GDM1 (cell line): Measurements from ENCODE around the gene TNFRSF8.
"Not testable (repeated sequence)": the region's sequence is repeated elsewhere in the genome, so short reads cannot be mapped to it uniquely, and the experiment has no call there.

ENCODE experiments used
- DNase-seq: peaks from one replicate; lab custom pipeline; 2025; lab: John Stamatoyannopoulos, UW

The TNFRSF8 gene

DNA sequence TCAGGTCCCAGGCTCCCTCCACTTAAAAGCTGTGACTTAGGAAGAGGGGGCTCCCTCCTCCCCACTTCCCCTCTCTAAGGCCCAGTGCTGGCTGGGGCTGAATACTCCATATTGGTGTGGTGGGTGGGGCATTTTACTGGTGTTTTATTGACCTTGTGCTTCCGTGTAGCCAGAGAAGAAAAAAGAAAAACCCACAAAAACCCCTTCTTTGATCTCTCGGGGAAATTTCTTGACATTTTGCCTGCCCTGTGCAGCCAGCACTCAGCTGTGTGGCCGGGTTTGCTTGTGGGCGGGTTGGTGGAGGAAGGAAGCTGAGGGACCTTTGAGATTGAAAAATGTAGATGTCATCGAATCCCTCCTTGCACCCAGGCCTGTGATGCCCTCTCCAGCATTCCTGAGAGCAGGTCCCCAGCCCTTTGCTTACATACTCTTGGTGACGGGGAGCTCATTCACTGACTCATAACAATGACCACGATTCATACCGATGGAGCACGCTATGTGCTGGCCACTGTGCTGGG, 24.8 kb downstream of the TNFRSF8 start:
- DNase-seq: peak; percentile 45

DNA sequence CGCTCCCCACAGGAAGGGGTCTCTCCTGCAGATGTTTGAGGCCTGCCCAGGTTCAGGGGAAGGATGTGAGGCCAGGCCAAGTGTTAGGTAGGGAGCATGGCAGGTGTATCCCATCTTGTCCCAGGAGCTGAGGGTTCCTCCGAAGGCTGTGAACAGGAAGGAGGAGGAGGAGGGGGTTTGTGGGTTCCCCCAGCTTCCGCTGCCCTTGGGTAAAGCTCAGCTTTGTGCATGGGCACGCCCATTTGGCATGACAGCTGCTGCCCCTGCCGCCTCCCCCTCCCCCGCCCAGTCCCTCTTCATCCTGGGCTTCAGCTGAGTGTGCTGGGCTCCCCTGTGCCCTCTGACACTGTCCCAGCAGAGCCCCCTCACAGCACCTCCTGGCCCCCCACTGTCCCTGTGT, 25.5 kb downstream of the TNFRSF8 start:
- DNase-seq: peak; percentile 19

DNA sequence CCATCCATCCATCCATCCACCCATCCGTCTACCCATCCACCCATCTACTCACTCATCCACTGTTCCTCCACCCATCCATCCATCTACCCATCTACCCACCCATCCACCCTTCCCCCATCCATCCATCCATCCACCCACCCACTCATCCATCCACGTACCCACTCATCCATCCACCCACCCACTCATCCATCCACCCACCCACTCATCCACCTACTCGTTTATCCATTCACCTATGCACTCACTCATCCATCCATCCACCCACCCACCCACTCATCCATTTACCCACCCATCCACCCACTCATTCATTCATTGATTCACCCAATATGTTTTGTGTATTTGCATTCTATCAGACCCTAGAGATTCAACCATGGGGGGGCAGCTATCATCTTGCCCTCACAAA, 27.2 kb downstream of the TNFRSF8 start:
- DNase-seq: no peak

DNA sequence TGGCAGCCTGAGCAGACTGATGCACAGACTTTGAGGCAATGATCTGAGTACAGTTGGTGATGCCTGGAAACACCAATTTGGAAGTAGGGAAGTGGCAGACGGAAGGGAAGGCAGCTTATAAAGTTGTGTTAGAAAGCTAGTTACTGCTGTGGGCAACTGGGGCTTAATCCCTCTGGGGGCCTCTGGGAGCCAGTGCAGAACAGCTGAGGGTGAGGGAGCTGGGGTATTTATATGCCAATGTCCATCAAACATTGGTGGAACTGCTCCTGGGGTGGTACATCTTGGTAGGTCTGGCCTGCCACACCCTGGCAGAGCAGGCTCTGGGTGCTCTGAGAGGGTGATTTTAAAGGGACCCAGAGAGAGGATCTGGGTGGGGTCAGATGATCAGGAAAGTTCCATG, 28.1 kb downstream of the TNFRSF8 start:
- no peak for DNase-seq

DNA sequence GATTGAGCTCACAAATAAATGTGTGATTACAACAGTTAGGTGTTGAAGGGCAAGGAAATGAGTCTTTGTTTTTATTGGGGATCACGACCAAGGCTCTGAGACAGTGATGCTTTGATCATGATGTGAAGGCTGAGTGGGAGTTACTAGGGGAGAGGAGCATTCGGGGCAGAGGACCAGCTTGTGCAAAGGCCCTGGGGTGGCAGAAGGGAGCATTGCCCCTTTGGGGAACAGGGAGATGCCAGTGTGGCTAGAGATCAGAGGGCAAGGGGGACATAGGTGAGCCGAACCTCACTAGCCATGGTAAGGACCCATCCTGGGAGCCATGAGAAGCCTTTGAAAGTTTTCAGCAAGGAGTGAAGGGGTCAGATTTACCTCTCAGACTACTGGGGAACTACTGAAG, 31.1 kb downstream of the TNFRSF8 start:
- DNase-seq: no peak

DNA sequence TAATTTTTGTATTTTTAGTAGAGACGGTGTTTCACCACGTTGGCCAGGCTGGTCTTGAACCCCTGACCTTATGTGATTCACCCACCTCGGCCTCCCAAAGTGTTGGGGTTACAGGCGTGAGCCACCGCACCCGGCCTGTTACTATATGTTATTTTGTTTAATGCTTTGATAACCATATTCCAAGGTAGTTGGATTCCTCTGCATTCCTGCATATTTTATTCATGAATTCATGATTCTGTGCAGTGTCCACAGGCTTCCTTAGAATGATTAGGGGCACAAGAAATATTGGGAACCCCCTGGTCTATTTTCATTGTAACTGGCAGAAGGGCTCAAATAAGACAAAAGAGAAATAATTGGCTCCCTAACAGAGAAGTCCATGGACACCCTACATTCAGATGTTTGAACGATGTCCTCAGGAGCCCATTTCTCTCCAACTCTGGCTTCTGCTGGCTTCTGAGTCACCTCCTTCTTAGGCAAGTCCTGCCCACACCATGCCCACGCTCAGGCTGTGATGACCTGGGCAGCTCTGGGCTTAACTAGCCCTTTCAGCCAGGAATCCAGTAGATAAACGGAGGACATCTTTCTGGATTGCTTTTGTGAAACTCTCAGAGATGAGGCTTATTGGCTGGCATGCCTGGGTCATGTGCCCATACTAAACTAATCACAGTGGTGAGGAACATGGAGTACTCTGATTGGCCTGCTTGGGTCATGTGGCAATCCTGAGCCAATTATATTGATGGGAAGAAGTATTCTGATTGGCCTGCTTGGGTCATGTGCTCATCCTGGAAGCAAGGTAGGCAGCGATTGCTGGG, 32.6 kb downstream of the TNFRSF8 start:
- no peak for DNase-seq

DNA sequence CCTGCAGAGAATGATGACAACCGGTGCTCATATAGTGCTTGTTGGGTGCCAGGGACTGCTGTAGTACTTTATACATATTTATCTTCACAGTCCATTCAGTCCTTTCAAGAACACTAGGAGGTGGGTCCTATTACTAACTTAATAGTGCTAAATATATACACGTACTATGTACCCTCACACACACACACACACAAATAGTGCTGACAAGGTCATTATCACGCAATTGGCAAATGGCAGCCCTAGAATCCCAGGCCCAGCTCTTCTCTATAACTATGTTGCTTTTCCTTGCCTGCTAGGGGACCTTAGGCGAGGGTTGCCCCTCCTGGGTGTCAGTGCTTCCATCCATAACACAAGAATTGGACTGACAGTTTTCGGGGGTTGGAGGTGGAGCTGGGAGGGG, 33.5 kb downstream of the TNFRSF8 start:
- no peak for DNase-seq

DNA sequence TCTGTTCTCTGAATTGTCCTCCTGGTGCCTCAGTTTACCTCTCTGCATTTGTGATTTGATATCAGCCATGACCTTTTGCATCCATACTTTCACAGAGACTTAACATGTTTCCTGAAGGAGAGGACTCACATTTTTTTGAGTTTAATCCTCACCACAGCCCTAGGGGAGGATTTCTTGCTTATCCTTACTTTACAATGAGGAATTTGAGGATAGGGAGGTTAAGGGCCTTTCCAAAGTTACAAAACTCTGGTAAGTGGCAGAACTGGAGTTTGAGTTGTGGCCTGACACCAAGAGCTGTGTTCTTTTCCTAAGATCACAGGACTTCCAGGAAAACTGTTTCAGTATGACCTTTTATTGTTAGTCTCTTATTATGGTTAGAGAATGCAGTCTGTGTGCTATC, 34.2 kb downstream of the TNFRSF8 start:
- no peak for DNase-seq

DNA sequence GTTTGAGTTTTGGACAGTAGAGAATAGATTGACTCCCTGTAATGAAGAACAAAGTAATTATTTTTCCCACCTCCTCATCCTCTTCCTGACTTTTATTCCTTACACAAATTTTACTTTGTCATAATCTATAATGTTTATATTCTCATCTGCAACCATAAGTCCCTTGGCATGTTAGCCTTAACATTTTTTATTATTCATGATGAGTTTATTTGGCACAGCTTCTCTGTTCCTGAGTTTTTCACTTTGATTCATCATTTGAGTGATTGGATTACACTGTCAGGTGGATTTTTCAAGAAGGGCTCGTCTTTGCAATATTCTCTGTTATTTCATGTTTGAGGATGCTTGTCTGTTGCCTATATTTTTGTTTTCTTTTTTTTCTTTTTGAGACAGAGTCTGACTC, 35.7 kb downstream of the TNFRSF8 start:
- no peak for DNase-seq

DNA sequence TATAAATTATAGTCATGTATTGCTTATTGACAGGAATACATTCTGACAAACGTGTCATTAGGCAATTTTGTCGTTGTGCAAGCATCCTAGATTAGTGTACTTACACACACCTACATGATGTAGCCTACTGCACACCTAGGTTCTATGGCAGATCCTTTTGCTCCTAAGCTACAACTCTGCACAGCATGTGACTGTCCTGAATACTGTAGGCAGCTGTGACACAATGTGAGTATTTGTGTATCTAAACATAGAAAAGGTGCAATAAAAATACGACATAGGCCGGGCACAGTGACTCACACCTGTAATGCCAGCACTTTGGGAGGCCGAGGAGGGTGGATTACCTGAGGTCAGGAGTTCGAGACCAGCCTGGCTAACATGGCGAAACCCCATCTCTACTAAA, 36.5 kb downstream of the TNFRSF8 start:
- no peak for DNase-seq

DNA sequence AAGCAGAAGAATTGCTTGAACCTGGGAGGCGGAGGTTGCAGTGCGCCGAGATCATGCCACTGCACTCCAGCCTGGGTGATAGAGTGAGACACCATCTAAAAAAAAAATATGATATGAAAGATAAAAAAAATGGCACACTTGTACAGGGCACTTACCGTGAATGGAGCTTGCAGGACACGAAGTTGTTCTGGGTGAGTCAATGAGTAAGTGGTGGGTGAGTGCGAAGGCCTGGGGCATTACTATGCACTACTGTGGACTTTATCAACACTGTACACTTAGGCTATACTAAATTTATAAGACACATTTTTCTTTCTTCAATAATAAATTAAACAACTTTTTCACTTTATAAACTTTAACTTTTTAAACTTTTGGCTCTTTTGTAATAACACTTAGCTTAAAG, 37.0 kb downstream of the TNFRSF8 start:
- DNase-seq: no peak

DNA sequence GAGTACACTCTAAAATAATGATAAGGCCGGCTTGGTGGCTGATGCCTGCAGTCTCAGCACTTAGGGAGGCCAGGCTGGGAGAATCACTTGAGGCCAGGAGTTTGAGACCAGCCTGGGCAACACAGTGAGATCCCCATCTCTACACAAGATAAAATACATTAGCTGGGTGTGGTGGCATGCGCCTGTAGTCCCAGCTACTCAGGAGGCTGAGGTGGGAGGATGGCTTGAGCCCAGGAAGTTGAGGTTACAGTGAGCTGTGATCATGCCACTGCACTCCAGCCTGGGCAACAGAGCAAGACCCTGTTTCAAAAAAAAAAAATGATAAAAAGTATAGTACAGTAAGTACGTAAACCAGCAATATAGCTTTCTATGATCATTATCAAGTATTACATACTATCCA, 38.0 kb downstream of the TNFRSF8 start:
- not testable (repeated sequence) for DNase-seq

DNA sequence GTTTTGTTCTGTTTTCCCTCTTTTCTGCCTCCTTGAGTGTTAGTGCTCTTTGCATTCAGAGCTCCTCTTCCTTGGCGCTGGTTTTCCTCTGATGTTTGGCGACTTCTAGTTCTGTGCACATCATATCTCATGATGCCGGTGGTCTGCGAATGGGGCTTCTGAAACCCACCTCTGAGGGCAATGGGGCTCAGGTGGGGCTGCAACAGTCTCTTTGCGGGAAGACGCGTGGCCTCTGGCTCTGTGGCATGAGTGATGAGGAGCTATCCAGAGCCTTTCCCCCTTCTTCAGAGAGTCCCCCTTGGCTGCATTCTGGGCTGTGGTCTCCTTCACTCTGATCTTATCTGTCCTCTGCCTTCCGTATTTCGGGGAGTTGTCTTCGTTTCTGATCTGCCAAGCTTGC, 39.0 kb downstream of the TNFRSF8 start:
- DNase-seq: no peak

DNA sequence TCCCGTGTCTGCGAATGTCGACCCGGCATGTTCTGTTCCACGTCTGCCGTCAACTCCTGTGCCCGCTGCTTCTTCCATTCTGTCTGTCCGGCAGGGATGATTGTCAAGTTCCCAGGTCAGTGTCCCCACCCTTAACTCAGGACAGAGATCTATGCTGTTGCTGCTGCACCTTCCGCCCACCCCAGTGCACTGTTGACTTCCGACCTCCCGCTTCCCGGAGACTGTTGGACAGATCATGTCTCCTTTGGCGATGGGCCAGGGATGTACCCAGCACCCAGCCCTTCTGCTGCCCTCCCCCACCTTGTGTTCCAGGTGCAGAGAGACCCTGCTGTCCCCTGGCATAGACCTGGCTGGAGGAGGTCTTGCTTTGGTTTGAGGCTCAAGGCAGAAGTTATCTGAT, 41.3 kb downstream of the TNFRSF8 start:
- DNase-seq: no peak

DNA sequence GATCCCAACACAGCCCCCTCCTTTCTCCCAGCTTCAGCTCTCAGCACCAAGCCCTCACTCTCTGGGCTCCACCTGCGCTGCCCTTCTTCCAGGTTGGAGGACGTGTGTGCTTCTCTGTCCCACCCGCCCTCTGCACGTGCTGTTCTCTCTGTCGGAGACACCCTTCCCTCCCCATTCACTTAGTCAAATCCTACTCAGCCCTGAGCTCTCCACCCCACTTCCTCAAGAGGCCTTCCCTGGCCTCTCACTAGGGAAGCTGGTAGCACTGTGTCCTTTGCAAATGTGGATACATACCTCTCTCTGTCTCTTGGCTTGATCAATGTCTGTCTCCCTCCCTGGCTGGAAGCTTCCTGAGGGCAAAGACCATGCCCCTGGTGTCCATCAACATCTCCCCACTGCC, 43.0 kb downstream of the TNFRSF8 start:
- no peak for DNase-seq

DNA sequence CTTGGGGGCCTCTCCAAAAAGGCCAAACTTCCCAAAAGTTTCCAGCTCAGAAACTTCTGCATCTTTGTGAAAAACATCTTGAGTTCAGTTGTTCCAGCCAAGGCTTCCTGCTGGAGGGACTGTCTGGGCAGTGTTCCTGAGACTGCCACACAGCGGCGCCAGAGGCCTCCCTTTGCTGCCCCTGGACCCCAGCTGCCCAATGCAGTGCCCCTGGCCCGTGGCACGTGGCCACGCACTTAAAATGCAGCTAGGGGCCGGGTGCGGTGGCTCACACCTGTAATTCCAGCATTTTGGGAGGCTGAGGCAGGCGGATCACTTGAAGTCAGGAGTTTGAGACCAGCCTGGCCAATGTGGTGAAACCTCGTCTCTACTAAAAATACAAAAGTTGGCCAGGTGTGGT, 43.8 kb downstream of the TNFRSF8 start:
- not testable (repeated sequence) for DNase-seq

DNA sequence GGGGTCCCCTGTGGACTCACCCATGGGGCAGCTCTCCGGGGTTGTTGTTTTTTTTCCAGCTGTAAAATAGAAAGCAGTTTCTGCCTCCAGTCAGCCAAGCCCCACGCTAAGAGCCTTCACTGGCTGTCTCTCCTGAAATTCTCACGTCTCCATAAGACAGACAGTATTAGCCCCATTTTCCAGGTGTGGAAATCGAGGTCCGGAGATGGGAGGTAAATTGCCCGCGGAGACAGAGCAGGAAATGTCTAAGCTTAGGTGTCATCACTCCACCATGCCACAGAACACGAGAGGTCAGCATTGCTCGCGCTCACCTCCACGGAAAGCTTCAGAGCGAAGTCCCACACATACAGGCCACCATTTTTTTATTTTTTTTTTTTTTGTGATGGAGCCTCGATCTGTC, 44.6 kb downstream of the TNFRSF8 start:
- no peak for DNase-seq

DNA sequence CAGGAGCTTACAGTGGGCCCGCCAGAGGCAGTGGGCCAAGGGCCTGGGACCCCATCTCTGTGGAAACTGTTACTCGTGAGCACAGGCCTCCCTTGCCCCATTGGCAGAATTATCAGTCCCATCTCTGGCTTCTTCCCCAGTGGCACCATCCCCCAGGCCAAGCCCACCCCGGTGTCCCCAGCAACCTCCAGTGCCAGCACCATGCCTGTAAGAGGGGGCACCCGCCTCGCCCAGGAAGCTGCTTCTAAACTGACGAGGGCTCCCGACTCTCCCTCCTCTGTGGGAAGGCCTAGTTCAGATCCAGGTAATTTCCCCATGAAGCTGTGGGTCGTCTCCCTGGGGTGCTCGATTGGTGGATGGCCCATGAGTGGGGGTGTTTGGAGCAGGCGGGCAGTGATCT, 46.8 kb downstream of the TNFRSF8 start:
- no peak for DNase-seq

DNA sequence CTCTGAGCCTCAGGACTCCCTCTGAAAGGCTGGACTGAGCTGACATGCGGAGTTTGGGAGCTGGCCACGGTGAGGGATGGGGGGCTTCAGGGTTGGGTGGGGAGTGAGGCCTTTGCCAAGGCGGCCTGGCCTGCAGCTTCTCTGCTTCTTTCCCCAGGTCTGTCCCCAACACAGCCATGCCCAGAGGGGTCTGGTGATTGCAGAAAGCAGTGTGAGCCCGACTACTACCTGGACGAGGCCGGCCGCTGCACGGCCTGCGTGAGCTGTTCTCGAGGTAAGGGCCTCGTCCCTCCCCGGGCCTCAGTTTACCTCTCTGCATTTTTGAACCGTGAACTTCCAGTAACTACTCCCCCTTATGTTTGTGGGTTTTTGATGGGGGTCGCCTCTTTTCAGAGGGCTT, 48.6 kb downstream of the TNFRSF8 start:
- DNase-seq: no peak

DNA sequence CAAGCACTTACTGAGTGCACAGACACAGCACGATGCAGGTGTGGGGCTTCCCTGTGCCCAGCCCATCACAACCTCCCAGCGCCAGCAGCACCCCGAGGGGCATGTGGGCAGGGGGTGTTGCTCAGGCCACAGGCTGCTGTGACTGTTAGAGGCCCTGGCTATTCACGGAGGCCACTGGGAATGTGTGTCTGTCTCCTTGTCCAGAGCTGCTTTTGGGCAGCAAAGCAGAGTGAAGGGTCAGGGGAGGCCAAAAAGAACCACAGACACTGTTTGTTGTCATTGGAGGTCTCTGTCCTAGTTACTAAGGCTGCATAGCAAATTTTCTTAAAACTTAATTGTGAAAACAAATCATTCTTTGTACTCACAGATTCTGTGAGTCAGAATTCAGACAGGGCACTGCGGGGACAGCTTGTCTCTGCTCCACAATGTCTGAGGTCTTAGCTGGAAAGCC, 49.6 kb downstream of the TNFRSF8 start:
- no peak for DNase-seq

DNA sequence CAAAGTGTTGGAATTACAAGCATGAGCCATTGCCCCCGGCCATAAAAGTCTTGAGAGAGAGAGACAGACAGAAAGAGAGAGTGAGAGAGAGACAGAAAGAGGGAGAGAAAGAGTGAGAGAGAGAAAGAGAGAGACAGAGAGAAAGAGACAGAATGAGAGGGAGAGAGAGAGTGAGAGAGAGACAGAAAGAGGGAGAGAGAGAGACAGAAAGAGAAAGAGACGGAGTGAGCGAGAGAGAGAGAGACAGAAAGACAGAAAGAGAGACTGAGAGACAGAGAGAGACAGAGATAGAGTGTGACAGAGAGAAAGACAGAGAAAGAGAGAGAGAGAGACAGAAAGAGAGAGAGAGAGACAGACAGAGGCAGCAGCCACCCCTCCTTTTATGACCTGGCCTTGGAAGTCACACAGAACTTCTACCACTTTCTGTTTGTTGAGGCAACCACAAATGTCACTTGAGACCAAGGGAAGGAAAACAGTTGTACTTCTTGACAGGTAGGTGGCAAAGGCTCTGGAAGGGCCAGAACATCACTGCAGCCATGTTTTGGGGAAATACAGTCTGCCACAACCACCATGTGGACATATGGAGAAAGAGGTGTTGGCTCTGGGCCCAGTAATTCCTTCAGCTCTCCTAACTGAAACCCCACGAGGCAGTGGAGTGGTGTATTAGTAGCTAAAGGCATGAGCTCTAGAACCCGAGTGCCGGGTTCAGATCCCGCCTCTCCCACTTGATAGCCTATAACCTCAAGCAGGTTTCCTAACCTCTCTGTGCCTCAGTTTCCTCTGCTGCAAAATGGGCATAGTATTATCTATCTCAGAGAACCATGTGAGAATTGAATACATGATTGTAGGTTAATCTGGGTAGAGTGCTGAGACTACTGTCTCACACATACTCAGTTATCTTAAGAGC, 50.6 kb downstream of the TNFRSF8 start:
- no peak for DNase-seq

DNA sequence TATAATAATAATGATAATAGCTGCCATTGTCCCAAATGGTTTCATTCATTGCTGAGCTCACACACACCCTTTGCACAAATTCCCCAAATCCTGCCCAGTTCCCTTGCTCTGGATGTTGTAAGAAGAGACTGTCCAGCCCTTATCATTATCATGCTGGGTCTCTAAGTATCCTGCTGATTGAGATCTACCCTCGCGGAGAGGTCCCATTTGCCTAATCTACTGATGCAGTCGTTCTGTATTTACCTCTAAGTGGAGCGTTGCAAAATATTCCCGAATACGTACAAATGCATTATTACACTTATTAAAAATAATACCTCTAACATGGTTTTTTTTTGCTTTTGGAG, 51.2 kb downstream of the TNFRSF8 start:
- no peak for DNase-seq

DNA sequence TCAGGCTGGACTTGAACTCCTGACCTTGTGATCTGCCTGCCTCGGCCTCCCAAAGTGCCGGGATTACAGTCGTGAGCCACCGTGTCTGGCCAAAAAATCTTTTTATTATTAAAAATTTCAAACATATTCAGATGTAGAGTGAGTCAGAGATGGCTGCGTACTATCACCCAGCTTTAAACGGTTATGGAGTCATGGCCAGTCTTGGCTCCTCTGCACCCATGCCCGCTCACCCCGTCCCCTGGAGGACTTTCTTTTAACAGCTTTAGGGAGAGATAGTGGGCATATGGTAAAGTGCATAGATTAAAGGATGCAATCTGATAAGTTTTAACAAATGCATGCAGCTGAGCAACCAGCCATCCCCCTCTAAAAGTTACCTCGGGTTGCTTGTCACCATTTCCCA, 51.8 kb downstream of the TNFRSF8 start:
- DNase-seq: no peak
